Astrocyte (in vitro differentiated cells and primary cell): Measurements from ENCODE around the gene PCBP3. TPM values are rescaled to one million over a fixed set of nuclear protein-coding genes. Genes with fewer than 3 reads are reported as not detected.
A peak's percentile ranks its signal among the peaks of the same experiment; 100 is the strongest.

Experiments
- DNase-seq: peaks from one replicate; pipeline ENCODE4 v3.0.0-alpha.2; 2010; ENCODE audit warnings: low read depth
- FAIRE-seq: peaks from 2 replicates; lab custom pipeline; 2011; peaks lifted over from hg19 to GRCh38; lab: Jason Lieb, UNC
- H2AFZ ChIP-seq: 2 replicates; pipeline ENCODE4 v1.6.0; 2012; ENCODE audit warnings: low read depth, low read length, inconsistent platforms
- H3K27ac ChIP-seq: 2 replicates; pipeline ENCODE4 v1.5.1; 2011; ENCODE audit warnings: low read depth, low read length, inconsistent platforms
- H3K27me3 ChIP-seq: 2 replicates; pipeline ENCODE4 v1.6.0; 2011; ENCODE audit warnings: low read length, inconsistent platforms; ENCODE audit not compliant: insufficient read depth
- H3K36me3 ChIP-seq: 2 replicates; pipeline ENCODE4 v1.5.1; 2011; ENCODE audit warnings: low read length, inconsistent platforms; ENCODE audit not compliant: insufficient read depth
- H3K4me1 ChIP-seq: 2 replicates; pipeline ENCODE4 v1.5.1; 2011; ENCODE audit warnings: low read length, inconsistent platforms; ENCODE audit not compliant: insufficient read depth
- H3K4me2 ChIP-seq: 2 replicates; pipeline ENCODE4 v1.6.0; 2012; ENCODE audit warnings: low read length, inconsistent platforms
- H3K4me3 ChIP-seq: 2 replicates; pipeline ENCODE4 v1.5.1; 2011; ENCODE audit warnings: low read depth, mild to moderate bottlenecking, low read length, inconsistent platforms; ENCODE audit not compliant: insufficient read depth
- H3K79me2 ChIP-seq: 2 replicates; pipeline ENCODE4 v1.6.0; 2012; ENCODE audit warnings: mild to moderate bottlenecking, low read length, inconsistent platforms; ENCODE audit not compliant: insufficient read depth
- H3K9ac ChIP-seq: 2 replicates; pipeline ENCODE4 v1.6.0; 2012; ENCODE audit warnings: mild to moderate bottlenecking, low read length, inconsistent platforms
- H3K9me3 ChIP-seq: 2 replicates; pipeline ENCODE4 v1.5.1; 2012; ENCODE audit warnings: low read depth, mild to moderate bottlenecking, low read length, inconsistent platforms; ENCODE audit not compliant: insufficient read depth
- H4K20me1 ChIP-seq: 2 replicates; pipeline ENCODE4 v1.6.0; 2012; ENCODE audit warnings: low read length, inconsistent platforms; ENCODE audit not compliant: insufficient read depth
- H3K27ac Mint-ChIP-seq: one replicate; pipeline ENCODE4 v1.8.0; 2021; ENCODE audit warnings: mild to moderate bottlenecking, mixed read lengths; ENCODE audit not compliant: unreplicated experiment
- H3K27me3 Mint-ChIP-seq: one replicate; pipeline ENCODE4 v1.8.0; 2021; ENCODE audit warnings: low read depth, mixed read lengths; ENCODE audit not compliant: unreplicated experiment
- H3K36me3 Mint-ChIP-seq: one replicate; pipeline ENCODE4 v1.8.0; 2021; ENCODE audit warnings: low read depth, mixed read lengths; ENCODE audit not compliant: unreplicated experiment
- H3K4me1 Mint-ChIP-seq: one replicate; pipeline ENCODE4 v1.8.0; 2021; ENCODE audit warnings: low read depth, mixed read lengths; ENCODE audit not compliant: unreplicated experiment
- H3K4me3 Mint-ChIP-seq: one replicate; pipeline ENCODE4 v1.8.0; 2021; ENCODE audit warnings: mild to moderate bottlenecking, moderate library complexity, mixed read lengths; ENCODE audit not compliant: unreplicated experiment
- H3K9me3 Mint-ChIP-seq: one replicate; pipeline ENCODE4 v1.8.0; 2021; ENCODE audit warnings: mild to moderate bottlenecking, mixed read lengths; ENCODE audit not compliant: unreplicated experiment
- CTCF ChIP-seq: IDR thresholded peaks from 2 replicates; pipeline ENCODE4 v1.5.1; 2011; ENCODE audit warnings: low read depth, mild to moderate bottlenecking, inconsistent platforms, low read length, moderate library complexity; ENCODE audit not compliant: insufficient read depth
- EZH2 ChIP-seq: IDR thresholded peaks from 2 replicates; pipeline ENCODE4 v1.6.1; 2012; ENCODE audit warnings: mild to moderate bottlenecking, low read length, inconsistent platforms; ENCODE audit not compliant: insufficient read depth
- total RNA-seq: library from RNA; stranded (reverse); gene quantifications from 2 replicates; pipeline ENCODE4 v1.2.1, GENCODE V29; 2021

PCBP3 gene
- total RNA-seq, 1 donor from 2014 or later, result 1.8 TPM

GRCh38 chr21:45962531-45963231 lies 319.2 kb downstream of the PCBP3 start:
- Mint-ChIP-seq H3K4me3 (no peak overlapping the region), H3K9me3 (peaks cover 21% of the 10 kb centered on the region)
- no peak for FAIRE-seq

DNA sequence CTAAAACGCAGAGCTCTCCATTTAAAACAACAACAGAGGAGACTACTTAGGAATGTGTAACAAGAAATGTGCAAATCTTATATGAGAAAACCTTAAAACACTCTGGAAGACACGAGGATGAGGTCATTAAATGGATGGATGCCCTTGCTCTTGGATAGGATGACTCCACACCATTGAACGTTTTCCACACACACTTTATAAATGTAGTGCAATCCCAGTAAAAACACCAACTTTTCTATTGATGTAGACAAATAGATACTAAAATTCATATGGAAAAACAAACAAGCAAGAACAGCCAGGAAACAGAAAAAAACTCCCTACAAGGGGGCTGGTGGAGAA lies 319.7 kb downstream of the PCBP3 start:
- Mint-ChIP-seq H3K4me3 (peak overlapping the region; percentile 25), H3K27me3 (peaks cover 30% of the 10 kb centered on the region), H3K4me1 (no peaks in the 10 kb centered on the region), H3K36me3 (peaks cover 4% of the 10 kb centered on the region), H3K27ac (no peak overlapping the region), H3K9me3 (peaks cover 21% of the 10 kb centered on the region)
- no peak overlapping the region for H3K27ac ChIP-seq
- no peak overlapping the region for H3K9ac ChIP-seq
- DNase-seq (no peak), FAIRE-seq (peak; percentile 62)
- H3K4me1 ChIP-seq, result no peaks in the 10 kb centered on the region
- H4K20me1 ChIP-seq, result no peaks in the 10 kb centered on the region
- no peak overlapping the region for H3K4me3 ChIP-seq
- H3K79me2 ChIP-seq, result no peaks in the 10 kb centered on the region
- H3K36me3 ChIP-seq, result no peaks in the 10 kb centered on the region
- H3K4me2 ChIP-seq, result no peak overlapping the region
- no peaks in the 10 kb centered on the region for H3K27me3 ChIP-seq
- H3K9me3 ChIP-seq, result peaks cover 10% of the 10 kb centered on the region
- H2AFZ ChIP-seq, result no peak overlapping the region
- no peak for TF ChIP-seq CTCF
- TF ChIP-seq EZH2, result no peak

More at GRCh38 chr21:45962531-45963231, 319.2 kb downstream of the PCBP3 start:
- Mint-ChIP-seq H3K27ac (no peak overlapping the region), H3K27me3 (peaks cover 32% of the 10 kb centered on the region), H3K36me3 (peaks cover 4% of the 10 kb centered on the region), H3K4me1 (no peaks in the 10 kb centered on the region)
- no peaks in the 10 kb centered on the region for H4K20me1 ChIP-seq
- no peak overlapping the region for H2AFZ ChIP-seq
- no peaks in the 10 kb centered on the region for H3K27me3 ChIP-seq
- no peak overlapping the region for H3K4me2 ChIP-seq
- H3K79me2 ChIP-seq, result no peaks in the 10 kb centered on the region
- H3K9ac ChIP-seq, result no peak overlapping the region
- H3K36me3 ChIP-seq, result no peaks in the 10 kb centered on the region
- no peak overlapping the region for H3K27ac ChIP-seq
- TF ChIP-seq CTCF (no peak), EZH2 (no peak)
- H3K4me3 ChIP-seq, result no peak overlapping the region
- H3K4me1 ChIP-seq, result no peaks in the 10 kb centered on the region
- H3K9me3 ChIP-seq, result peaks cover 10% of the 10 kb centered on the region
- DNase-seq, result no peak

- Mint-ChIP-seq H3K4me1 (no peaks in the 10 kb centered on the region), H3K4me3 (no peak overlapping the region), H3K36me3 (peaks cover 4% of the 10 kb centered on the region), H3K9me3 (peaks cover 21% of the 10 kb centered on the region), H3K27me3 (peaks cover 16% of the 10 kb centered on the region), H3K27ac (no peak overlapping the region)
- Histone ChIP-seq H4K20me1 (no peaks in the 10 kb centered on the region), H3K27me3 (no peaks in the 10 kb centered on the region), H3K27ac (no peak overlapping the region), H3K79me2 (no peaks in the 10 kb centered on the region), H3K4me3 (no peak overlapping the region), H2AFZ (no peak overlapping the region), H3K4me1 (no peaks in the 10 kb centered on the region), H3K4me2 (no peak overlapping the region), H3K9me3 (peaks cover 10% of the 10 kb centered on the region), H3K36me3 (no peaks in the 10 kb centered on the region), H3K9ac (no peak overlapping the region)
- no peak for FAIRE-seq
- no peak for DNase-seq
- TF ChIP-seq CTCF, result no peak
- TF ChIP-seq EZH2, result no peak
Measured at GRCh38 chr21:45964649-45965048, 321.1 kb downstream of the PCBP3 start.
